Stimulated activated CD8-positive, alpha-beta memory T cell treated with anti-CD3 and anti-CD28 coated beads, Interleukin-12 subunit alpha, Interleukin-12 subunit beta, amount 100 ng/mL, for 24 hours (primary cell): ENCODE data around the gene NGF.

Experiments
- DNase-seq: peaks from one replicate; pipeline ENCODE4 v3.0.0-alpha.2; 2020; ENCODE audit errors: extremely low read depth

Gene NGF

GRCh38 chr1:115238336-115239147 is 99.5 kb downstream of the NGF start:
- DNase-seq = no peak

DNA sequence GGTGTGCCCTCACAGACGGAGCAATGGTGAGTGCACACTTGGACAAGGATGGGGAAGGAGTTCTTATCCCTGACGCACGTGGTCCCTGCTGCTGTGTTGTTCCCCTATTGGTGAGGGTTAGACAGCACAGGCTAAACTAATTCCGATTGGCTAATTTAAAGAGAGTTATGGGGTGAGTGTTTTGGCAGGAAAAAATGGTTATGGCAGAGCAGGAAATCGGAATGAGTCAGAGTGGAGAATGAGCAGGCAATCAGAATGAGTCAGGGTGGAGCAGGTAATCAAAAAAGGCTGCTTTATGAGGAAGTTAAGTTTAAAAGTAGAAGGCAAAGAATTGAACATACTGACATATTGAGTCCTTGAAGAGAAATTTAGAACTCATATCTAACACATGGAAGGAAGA is 100.5 kb downstream of the NGF start:
- no peak for DNase-seq

DNA sequence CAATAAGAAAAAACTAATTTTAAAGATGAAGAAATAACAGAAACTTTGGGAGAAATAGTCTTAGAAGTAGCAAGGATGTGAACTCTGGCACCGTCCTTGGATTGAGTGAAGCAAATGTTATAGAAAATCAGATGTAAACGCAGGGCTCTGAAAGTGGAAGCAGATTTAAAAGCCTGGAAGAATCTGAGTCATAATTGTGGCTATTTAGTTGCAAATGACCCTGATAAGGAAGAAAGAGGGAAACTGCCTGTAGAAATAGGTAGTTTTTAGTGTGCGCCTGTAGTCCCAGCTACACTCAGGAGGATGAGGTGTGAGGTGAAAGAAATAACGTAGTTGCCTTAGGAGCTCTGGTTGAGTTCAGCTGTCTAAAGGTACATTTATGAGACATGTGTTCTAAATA is 101.0 kb downstream of the NGF start:
- DNase-seq = no peak
